ENCODE results near the gene VAV1. TPM values are rescaled to one million over a fixed set of nuclear protein-coding genes. Genes with fewer than 3 reads are reported as not detected.
"Not testable (repeated sequence)": the region's sequence is repeated elsewhere in the genome, so short reads cannot be mapped to it uniquely, and the experiment has no call there.

Gene VAV1
- total and polyA plus RNA-seq, 2 experiments from 2014 or later: not detected

GRCh38 chr19:6864325-6864940 is 91.9 kb downstream of the VAV1 start:
- Histone ChIP-seq H3K9me2 (ENCODE audit: insufficient read depth) (no peaks in the 10 kb centered on the region), H3K27me3 (replicated peaks; ENCODE audit: insufficient read depth) (no peaks in the 10 kb centered on the region), H3K4me3 (no peak overlapping the region), H3K36me3 (ENCODE audit: low read depth) (no peaks in the 10 kb centered on the region), H3F3A (ENCODE audit: insufficient read depth) (no peaks in the 10 kb centered on the region), H3K4me1 (ENCODE audit: insufficient read depth) (no peaks in the 10 kb centered on the region), H3K27ac (no peak overlapping the region), H3K79me2 (ENCODE audit: insufficient read depth) (no peaks in the 10 kb centered on the region), H3K9ac (no peak overlapping the region), H3K4me2 (ENCODE audit: unreplicated experiment) (no peak overlapping the region), H3K9me3 (ENCODE audit: low read depth) (no peaks in the 10 kb centered on the region), H4K20me1 (ENCODE audit: insufficient read depth) (no peaks in the 10 kb centered on the region), H2AFZ (no peak overlapping the region)
- no peak for DNase-seq
- 59 to 65% methylated on average over 9 of the region's 9 CpGs for WGBS, 2 experiments (ENCODE audit: low coverage in 1 of 2, low lambda C conversion rate in 2 of 2, missing lambda C conversion rate in 2 of 2)
- TF ChIP-seq EZH2 (IDR thresholded peaks at IDR 0.05; ENCODE audit: insufficient read depth, poor library complexity, severe bottlenecking) (no peak), EZH2phosphoT487 (IDR thresholded peaks at IDR 0.05; ENCODE audit: insufficient read depth, low read depth) (no peak)
- in situ Hi-C loops (cut with MboI): loop anchor here (10.0 kb wide), 1 partner anchor 350 kb away; no protein-coding TSS in a partner anchor

DNA sequence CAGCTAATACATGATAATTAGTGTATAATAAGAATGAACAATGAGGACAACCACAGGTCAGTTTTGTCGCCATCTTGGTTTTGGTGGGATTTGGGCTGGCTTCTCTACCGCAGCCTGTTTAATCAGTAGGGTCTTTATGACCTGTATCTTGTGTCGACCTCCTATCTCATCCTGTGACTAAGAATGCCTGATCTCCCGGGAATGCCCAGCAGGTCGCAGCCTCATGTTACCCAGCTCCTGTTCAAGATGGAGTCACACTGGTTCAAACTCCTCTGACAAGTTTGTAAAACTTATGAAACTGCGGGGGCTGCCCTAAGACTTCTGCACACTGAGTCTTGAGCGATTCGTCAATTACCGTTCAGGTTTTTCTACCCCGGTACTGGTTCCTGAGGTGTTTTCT is 93.3 kb downstream of the VAV1 start:
- H3K9me3 ChIP-seq (ENCODE audit: low read depth): no peaks in the 10 kb centered on the region
- DNase-seq: no peak
- WGBS, 2 experiments (ENCODE audit: low coverage in 1 of 2, low lambda C conversion rate in 2 of 2, missing lambda C conversion rate in 2 of 2): 73% methylated on average over 10 of the region's 10 CpGs
- H3K4me1 ChIP-seq (ENCODE audit: insufficient read depth): no peaks in the 10 kb centered on the region
- no peaks in the 10 kb centered on the region for H3F3A ChIP-seq (ENCODE audit: insufficient read depth)
- no peaks in the 10 kb centered on the region for H4K20me1 ChIP-seq (ENCODE audit: insufficient read depth)
- H3K27me3 ChIP-seq (replicated peaks; ENCODE audit: insufficient read depth): no peaks in the 10 kb centered on the region
- no peak overlapping the region for H3K4me2 ChIP-seq (ENCODE audit: unreplicated experiment)
- no peak overlapping the region for H3K4me3 ChIP-seq
- H3K9ac ChIP-seq: no peak overlapping the region
- no peaks in the 10 kb centered on the region for H3K9me2 ChIP-seq (ENCODE audit: insufficient read depth)
- H3K36me3 ChIP-seq (ENCODE audit: low read depth): no peaks in the 10 kb centered on the region
- H2AFZ ChIP-seq: no peak overlapping the region
- no peaks in the 10 kb centered on the region for H3K79me2 ChIP-seq (ENCODE audit: insufficient read depth)
- no peak overlapping the region for H3K27ac ChIP-seq
- TF ChIP-seq EZH2phosphoT487 (IDR thresholded peaks at IDR 0.05; ENCODE audit: insufficient read depth, low read depth): no peak
- TF ChIP-seq EZH2 (IDR thresholded peaks at IDR 0.05; ENCODE audit: insufficient read depth, poor library complexity, severe bottlenecking): no peak
- in situ Hi-C loops (cut with MboI): loop anchor here (10.0 kb wide), 1 partner anchor 351 kb away; no protein-coding TSS in a partner anchor

DNA sequence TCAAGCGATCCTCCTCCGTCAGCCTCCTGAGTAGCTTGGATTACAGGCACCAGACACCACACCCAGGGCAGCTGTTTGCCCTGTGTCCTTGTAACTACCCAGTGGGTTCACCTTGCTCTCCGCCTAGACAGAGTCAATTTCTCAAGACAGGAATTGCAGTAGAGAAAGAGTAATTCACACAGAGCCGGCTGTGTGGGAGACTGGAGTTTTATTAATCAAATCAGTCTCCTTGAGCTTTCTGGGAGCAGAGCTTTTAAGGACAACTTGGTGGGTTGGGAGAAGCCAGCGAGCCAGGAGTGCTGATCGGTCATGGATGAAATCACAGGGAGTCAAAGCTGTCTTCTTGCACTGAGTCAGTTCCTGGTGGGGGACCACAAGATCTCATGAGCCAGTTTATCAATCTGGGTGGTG is 94.2 kb downstream of the VAV1 start:
- Histone ChIP-seq H3K36me3 (ENCODE audit: low read depth) (no peaks in the 10 kb centered on the region), H2AFZ (no peak overlapping the region), H3K79me2 (ENCODE audit: insufficient read depth) (no peaks in the 10 kb centered on the region), H4K20me1 (ENCODE audit: insufficient read depth) (no peaks in the 10 kb centered on the region), H3K9me2 (ENCODE audit: insufficient read depth) (no peaks in the 10 kb centered on the region), H3K4me3 (no peak overlapping the region), H3K27me3 (replicated peaks; ENCODE audit: insufficient read depth) (no peaks in the 10 kb centered on the region), H3K27ac (no peak overlapping the region), H3F3A (ENCODE audit: insufficient read depth) (no peaks in the 10 kb centered on the region), H3K4me1 (ENCODE audit: insufficient read depth) (no peaks in the 10 kb centered on the region), H3K9me3 (ENCODE audit: low read depth) (no peaks in the 10 kb centered on the region), H3K4me2 (ENCODE audit: unreplicated experiment) (no peak overlapping the region), H3K9ac (no peak overlapping the region)
- WGBS, 2 experiments (ENCODE audit: low coverage in 1 of 2, low lambda C conversion rate in 2 of 2, missing lambda C conversion rate in 2 of 2): 35% methylated on average over 6 of the region's 6 CpGs
- in situ Hi-C loops (cut with MboI): loop anchor here (10.0 kb wide), 1 partner anchor 352 kb away; no protein-coding TSS in a partner anchor
- no peak for TF ChIP-seq EZH2phosphoT487 (IDR thresholded peaks at IDR 0.05; ENCODE audit: insufficient read depth, low read depth)
- no peak for TF ChIP-seq EZH2 (IDR thresholded peaks at IDR 0.05; ENCODE audit: insufficient read depth, poor library complexity, severe bottlenecking)
- DNase-seq: no peak

DNA sequence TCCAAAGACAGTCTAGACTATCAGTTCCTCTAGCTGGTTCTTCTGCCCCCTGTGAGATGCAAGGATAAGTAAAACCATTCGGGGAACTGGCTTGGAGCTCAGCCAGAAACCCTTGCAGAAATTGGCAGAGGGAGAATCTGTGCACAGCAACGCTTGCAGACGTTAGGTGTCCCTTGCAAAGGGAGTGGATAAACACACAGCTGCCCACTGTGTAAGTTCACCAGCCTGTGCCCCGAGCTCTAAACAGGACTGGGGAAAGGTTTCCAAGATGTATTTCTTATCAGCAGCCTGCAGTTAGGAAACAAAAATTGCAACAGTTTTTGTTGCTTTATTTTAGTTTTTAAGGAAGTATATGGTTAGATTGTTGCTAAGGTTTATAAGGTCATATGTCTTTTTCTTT is 95.8 kb downstream of the VAV1 start:
- WGBS, 2 experiments (ENCODE audit: low coverage in 1 of 2, low lambda C conversion rate in 2 of 2, missing lambda C conversion rate in 2 of 2): 14 to 16% methylated on average over 4 of the region's 4 CpGs
- TF ChIP-seq EZH2phosphoT487 (IDR thresholded peaks at IDR 0.05; ENCODE audit: insufficient read depth, low read depth): no peak
- TF ChIP-seq EZH2 (IDR thresholded peaks at IDR 0.05; ENCODE audit: insufficient read depth, poor library complexity, severe bottlenecking): no peak
- Histone ChIP-seq H3K4me2 (ENCODE audit: unreplicated experiment) (no peak overlapping the region), H3K36me3 (ENCODE audit: low read depth) (no peaks in the 10 kb centered on the region), H3F3A (ENCODE audit: insufficient read depth) (no peaks in the 10 kb centered on the region), H3K9me2 (ENCODE audit: insufficient read depth) (no peaks in the 10 kb centered on the region), H4K20me1 (ENCODE audit: insufficient read depth) (no peaks in the 10 kb centered on the region), H3K27me3 (replicated peaks; ENCODE audit: insufficient read depth) (no peaks in the 10 kb centered on the region), H3K4me3 (no peak overlapping the region), H3K9ac (no peak overlapping the region), H3K79me2 (ENCODE audit: insufficient read depth) (no peaks in the 10 kb centered on the region), H3K9me3 (ENCODE audit: low read depth) (no peaks in the 10 kb centered on the region), H3K4me1 (ENCODE audit: insufficient read depth) (no peaks in the 10 kb centered on the region), H3K27ac (no peak overlapping the region), H2AFZ (no peak overlapping the region)
- in situ Hi-C loops (cut with MboI): loop anchor here (10.0 kb wide), 1 partner anchor 354 kb away; no protein-coding TSS in a partner anchor
- no peak for DNase-seq

DNA sequence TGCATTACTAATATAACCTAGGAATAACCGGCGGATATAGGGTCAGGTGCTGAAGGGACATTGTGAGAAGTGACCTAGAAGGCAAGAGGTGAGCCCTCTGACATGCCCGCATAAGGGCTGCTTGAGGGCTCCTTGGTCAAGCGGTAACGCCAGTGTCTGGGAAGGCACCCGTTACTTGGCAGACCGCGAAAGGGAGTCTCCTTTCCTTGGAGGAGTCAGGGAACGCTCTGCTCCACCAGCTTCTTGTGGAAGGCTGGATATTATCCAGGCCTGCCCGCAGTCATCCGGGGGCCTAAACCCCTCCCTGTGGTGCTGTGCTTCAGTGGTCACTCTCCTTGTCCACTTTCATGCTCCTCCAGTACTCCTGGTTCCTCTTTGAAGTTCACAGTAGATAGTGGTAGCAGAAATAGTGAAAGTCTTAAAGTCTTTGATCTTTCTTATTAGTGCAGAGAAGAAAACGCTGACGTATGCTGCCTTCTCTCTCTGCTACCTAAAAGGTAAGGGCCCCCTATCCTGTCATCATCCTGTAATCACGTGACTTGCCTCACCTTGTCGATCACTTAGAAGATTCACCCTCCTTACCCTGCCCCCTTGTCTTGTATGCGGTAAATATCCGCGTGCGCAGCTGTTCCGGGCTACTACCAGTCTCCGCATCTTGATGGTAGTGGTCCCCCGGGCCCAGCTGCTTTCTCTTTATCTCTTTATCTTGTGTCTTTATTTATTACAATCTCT is 96.8 kb downstream of the VAV1 start:
- not testable (repeated sequence) for H3K4me2 ChIP-seq (ENCODE audit: unreplicated experiment); H3K4me1 ChIP-seq (ENCODE audit: insufficient read depth); H3K4me3 ChIP-seq; H3F3A ChIP-seq (ENCODE audit: insufficient read depth); H3K79me2 ChIP-seq (ENCODE audit: insufficient read depth); DNase-seq; H3K36me3 ChIP-seq (ENCODE audit: low read depth); H3K27me3 ChIP-seq (replicated peaks; ENCODE audit: insufficient read depth); H4K20me1 ChIP-seq (ENCODE audit: insufficient read depth); H3K27ac ChIP-seq; H2AFZ ChIP-seq; H3K9me3 ChIP-seq (ENCODE audit: low read depth); H3K9me2 ChIP-seq (ENCODE audit: insufficient read depth); H3K9ac ChIP-seq
- in situ Hi-C loops (cut with MboI): loop anchor here (10.0 kb wide), 1 partner anchor 355 kb away; no protein-coding TSS in a partner anchor
- 71 to 72% methylated on average over 22 of the region's 22 CpGs for WGBS, 2 experiments (ENCODE audit: low coverage in 1 of 2, low lambda C conversion rate in 2 of 2, missing lambda C conversion rate in 2 of 2)
